Gastrocnemius medialis (tissue), 4 donors: ENCODE data around the gene SDK2. TPM values are rescaled to one million over a fixed set of nuclear protein-coding genes. Genes with fewer than 3 reads are reported as not detected.

Experiments used
- ATAC-seq, 2 donors: fragments of 150-250 bp; one replicate each; pipeline ENCODE4 v1.9.1; 2016
- DNase-seq, 2 donors: peaks; one replicate each; pipeline ENCODE4 v3.0.0-alpha.2; 2019
- H3K27ac ChIP-seq, 4 donors: fragments of 200-600 bp; sonication (generic); 1 replicate in 1 of 4; 2 replicates in 3 of 4; pipeline ENCODE4 v1.5.1; 2016 to 2018; ENCODE audit warnings: mild to moderate bottlenecking in 2 of 4, moderate library complexity in 1 of 4
- H3K27me3 ChIP-seq, 3 donors: fragments of 200-600 bp; sonication (generic) in 2 of 3; 1 replicate in 1 of 3; 2 replicates in 2 of 3; pipeline versions ENCODE4 v1.5.1 to v1.6.0; 2016 to 2019; ENCODE audit warnings: mild to moderate bottlenecking in 1 of 3, moderate library complexity in 1 of 3
- H3K36me3 ChIP-seq, 2 donors: fragments of 200-600 bp; sonication (generic) in 1 of 2; one replicate each; pipeline ENCODE4 v1.5.1; 2017 to 2018
- H3K4me1 ChIP-seq, 2 donors: fragments of 200-600 bp; sonication (generic) in 1 of 2; one replicate each; pipeline ENCODE4 v1.5.1; 2016 to 2017; ENCODE audit warnings: mild to moderate bottlenecking in 2 of 2
- H3K4me3 ChIP-seq, 4 donors: fragments of 200-600 bp; sonication (generic) in 3 of 4; 1 replicate in 1 of 4; 2 replicates in 3 of 4; pipeline ENCODE4 v1.5.1; 2016 to 2019; ENCODE audit warnings: mild to moderate bottlenecking in 2 of 4
- H3K9me3 ChIP-seq, 3 donors: fragments of 200-600 bp; sonication (generic) in 2 of 3; 1 replicate in 1 of 3; 2 replicates in 2 of 3; pipeline ENCODE4 v1.5.1; 2016 to 2019
- POLR2A ChIP-seq, 2 donors: fragments of 450-650 bp; IDR thresholded peaks; one replicate each; pipeline ENCODE4 v1.6.1; 2017; ENCODE audit warnings: antibody characterized with exemption in 2 of 2, mild to moderate bottlenecking in 2 of 2, moderate library complexity in 2 of 2
- in situ Hi-C, 4 donors: fragments of 200-750 bp; cut with MboI; loops; one replicate each; pipeline versions ENCODE4 v1.15.0 to v1.8.0; 2017; ENCODE audit warnings: low sequenced_read_pairs in 4 of 4
- intact Hi-C: fragments of 100-400 bp; cut with DNase I; formaldehyde crosslinking; loops from one replicate; pipeline ENCODE4 v1.15.1; 2023; ENCODE audit warnings: low total_unique reads
- total RNA-seq, 4 donors: library from RNA; depleted of rRNA; stranded (reverse); fragments of >200 nt; gene quantifications; one replicate each; pipeline versions ENCODE4 v1.1.0 to v1.2.3, GENCODE V29; 2016
- TF ChIP-seq, protein P1 (sequence below), 5 experiments: fragments of 450-650 bp in 3 of 5; fragments of 200-600 bp in 2 of 5; sonication (generic) in 2 of 5; IDR thresholded peaks in 4 of 5; conservative IDR thresholded peaks in 1 of 5; 1 replicate in 4 of 5; 2 replicates in 1 of 5; pipeline ENCODE4 v1.5.1; 2016 to 2019; ENCODE audit warnings: antibody characterized with exemption in 5 of 5, mild to moderate bottlenecking in 3 of 5, moderate library complexity in 3 of 5

SDK2 gene
- total RNA-seq, 4 donors from 2014 or later, result 0.02 to 0.31 (median 0.13) TPM

DNA sequence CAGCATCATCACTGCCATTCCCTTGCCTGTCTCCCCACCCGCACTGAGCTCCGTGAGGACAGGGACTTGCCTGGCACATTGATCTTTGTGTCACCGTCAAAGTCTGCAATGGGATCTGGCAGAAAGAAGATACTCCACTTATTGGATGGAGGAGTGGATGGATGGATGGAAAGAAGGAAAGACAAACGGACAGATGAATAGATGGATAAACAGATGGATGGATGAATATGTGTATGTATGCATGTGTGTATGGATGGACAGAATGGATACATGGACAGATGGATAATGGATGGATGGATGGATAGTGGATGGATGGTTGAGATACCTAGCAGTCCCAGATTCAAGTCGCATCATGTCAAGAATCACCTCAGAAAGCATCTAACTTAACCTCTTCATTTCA lies 99.9 kb downstream of the SDK2 start:
- intact Hi-C loops, result no loop called here
- no peaks in the 10 kb centered on the region for H3K9me3 ChIP-seq
- no peaks in the 10 kb centered on the region for H3K27me3 ChIP-seq
- no peak overlapping the region for H3K4me3 ChIP-seq
- ATAC-seq (no peak), DNase-seq (no peak)
- TF ChIP-seq, protein P1, sequence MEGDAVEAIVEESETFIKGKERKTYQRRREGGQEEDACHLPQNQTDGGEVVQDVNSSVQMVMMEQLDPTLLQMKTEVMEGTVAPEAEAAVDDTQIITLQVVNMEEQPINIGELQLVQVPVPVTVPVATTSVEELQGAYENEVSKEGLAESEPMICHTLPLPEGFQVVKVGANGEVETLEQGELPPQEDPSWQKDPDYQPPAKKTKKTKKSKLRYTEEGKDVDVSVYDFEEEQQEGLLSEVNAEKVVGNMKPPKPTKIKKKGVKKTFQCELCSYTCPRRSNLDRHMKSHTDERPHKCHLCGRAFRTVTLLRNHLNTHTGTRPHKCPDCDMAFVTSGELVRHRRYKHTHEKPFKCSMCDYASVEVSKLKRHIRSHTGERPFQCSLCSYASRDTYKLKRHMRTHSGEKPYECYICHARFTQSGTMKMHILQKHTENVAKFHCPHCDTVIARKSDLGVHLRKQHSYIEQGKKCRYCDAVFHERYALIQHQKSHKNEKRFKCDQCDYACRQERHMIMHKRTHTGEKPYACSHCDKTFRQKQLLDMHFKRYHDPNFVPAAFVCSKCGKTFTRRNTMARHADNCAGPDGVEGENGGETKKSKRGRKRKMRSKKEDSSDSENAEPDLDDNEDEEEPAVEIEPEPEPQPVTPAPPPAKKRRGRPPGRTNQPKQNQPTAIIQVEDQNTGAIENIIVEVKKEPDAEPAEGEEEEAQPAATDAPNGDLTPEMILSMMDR (IDR thresholded peaks at IDR 0.05 in 4 of 5, conservative IDR thresholded peaks at IDR 0.05 in 1 of 5), result no peak
- TF ChIP-seq POLR2A (IDR thresholded peaks at IDR 0.05), result no peak
- H3K4me1 ChIP-seq, result no peaks in the 10 kb centered on the region
- no peak overlapping the region for H3K27ac ChIP-seq
- H3K36me3 ChIP-seq, result no peaks in the 10 kb centered on the region
- in situ Hi-C loops, result no loop called here

DNA sequence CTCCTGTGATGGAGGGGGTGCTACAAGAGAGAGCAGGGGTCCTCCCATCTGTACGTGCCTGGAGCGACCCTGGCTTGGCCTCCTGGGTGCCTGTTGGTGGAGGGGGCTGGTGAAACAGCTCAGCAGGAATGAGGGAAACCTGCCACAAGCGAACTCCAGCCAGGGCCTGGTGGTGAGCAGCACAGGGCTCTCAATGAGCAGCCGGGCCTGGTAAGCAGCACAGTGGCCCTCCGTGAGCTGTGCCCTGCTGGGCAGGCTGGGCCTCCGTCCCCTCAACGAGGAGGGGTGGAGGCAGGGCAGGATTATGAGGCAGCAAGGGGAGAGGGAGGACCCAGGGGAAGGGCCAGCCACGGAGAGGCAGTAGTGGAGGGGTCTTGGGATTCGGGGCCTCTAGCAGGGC lies 101.9 kb downstream of the SDK2 start:
- in situ Hi-C loops (no loop called here), intact Hi-C loops (no loop called here)
- Histone ChIP-seq H3K9me3 (no peaks in the 10 kb centered on the region), H3K27me3 (no peaks in the 10 kb centered on the region), H3K4me3 (no peak overlapping the region), H3K36me3 (no peaks in the 10 kb centered on the region), H3K27ac (no peak overlapping the region), H3K4me1 (no peaks in the 10 kb centered on the region)
- DNase-seq (no peak), ATAC-seq (no peak)
- TF ChIP-seq, protein P1 (IDR thresholded peaks at IDR 0.05 in 4 of 5, conservative IDR thresholded peaks at IDR 0.05 in 1 of 5), result no peak
- no peak for TF ChIP-seq POLR2A (IDR thresholded peaks at IDR 0.05)

DNA sequence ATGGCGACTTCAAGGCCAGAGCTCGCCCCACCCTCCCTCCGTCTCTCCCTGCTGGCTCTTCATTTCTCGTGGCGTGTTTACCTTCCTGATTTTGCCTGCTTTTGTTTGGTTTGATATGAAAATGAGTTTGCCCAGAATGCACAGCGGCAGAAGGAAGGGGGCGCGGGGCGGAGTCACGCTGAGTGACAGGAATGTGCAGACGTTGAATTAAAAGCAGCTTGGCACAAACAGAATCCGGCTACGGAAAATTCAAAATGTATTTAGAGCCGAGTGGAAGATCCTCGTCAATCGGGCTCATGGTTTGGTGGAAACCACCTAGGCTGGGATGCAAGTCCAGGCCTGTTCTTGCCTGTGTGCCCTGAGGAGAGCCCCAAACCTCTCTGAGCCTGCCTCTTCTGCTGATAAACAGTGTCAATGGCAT lies 102.7 kb downstream of the SDK2 start:
- Histone ChIP-seq H3K36me3 (no peaks in the 10 kb centered on the region), H3K27me3 (no peaks in the 10 kb centered on the region), H3K4me3 (no peak overlapping the region), H3K4me1 (no peaks in the 10 kb centered on the region), H3K27ac (no peak overlapping the region), H3K9me3 (no peaks in the 10 kb centered on the region)
- ATAC-seq (no peak), DNase-seq (no peak)
- intact Hi-C loops (no loop called here), in situ Hi-C loops (no loop called here)
- TF ChIP-seq POLR2A (IDR thresholded peaks at IDR 0.05), result no peak
- TF ChIP-seq, protein P1 (IDR thresholded peaks at IDR 0.05 in 4 of 5, conservative IDR thresholded peaks at IDR 0.05 in 1 of 5), result no peak

DNA sequence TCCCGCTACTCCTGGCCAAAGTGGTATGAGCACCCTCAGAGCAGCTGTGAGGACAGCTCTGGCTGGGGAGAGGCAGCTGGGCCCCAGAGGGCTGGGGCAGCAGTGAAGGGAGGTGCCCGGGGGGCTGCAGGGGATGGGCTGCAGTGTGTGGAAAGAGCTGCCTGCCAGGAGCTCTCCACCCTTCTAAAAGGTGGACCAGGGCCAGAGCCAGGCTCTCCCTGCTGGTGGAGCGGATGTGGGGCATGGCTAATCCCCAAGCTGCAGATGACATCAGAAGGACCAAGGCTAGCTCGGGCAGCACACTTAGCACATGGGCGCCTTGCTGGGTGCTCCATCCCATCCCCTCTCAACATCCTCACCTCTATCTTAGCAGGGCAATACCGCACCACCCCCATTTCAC lies 103.1 kb downstream of the SDK2 start:
- in situ Hi-C loops (no loop called here), intact Hi-C loops (no loop called here)
- ATAC-seq (no peak), DNase-seq (no peak)
- TF ChIP-seq POLR2A (IDR thresholded peaks at IDR 0.05), result no peak
- no peak overlapping the region for H3K4me3 ChIP-seq
- H3K9me3 ChIP-seq, result no peaks in the 10 kb centered on the region
- no peak overlapping the region for H3K27ac ChIP-seq
- H3K4me1 ChIP-seq, result no peaks in the 10 kb centered on the region
- H3K27me3 ChIP-seq, result no peaks in the 10 kb centered on the region
- no peaks in the 10 kb centered on the region for H3K36me3 ChIP-seq

DNA sequence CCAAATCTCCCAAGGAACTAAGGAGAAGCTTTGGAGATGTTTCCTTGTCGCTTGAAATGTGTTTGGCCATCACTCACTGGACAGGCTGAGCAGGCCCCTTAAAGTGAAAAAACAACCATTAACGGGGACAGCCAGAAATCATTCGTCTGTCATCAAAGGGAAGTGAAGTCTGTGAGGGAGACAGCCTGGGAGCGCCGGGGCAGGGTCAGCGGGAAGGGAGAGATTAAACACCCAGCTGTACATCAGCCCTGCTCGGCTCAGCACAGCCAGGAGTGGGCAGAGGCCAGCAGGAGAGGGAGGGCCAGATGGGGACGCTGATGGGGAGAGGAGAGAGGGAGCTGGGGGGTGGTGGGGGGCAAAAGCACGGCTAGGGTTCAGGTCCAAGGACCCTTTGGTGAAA lies 105.1 kb downstream of the SDK2 start:
- no peak for DNase-seq
- intact Hi-C loops, result no loop called here
- no peak for TF ChIP-seq POLR2A (IDR thresholded peaks at IDR 0.05)
- TF ChIP-seq, protein P1 (IDR thresholded peaks at IDR 0.05 in 4 of 5, conservative IDR thresholded peaks at IDR 0.05 in 1 of 5), result no peak
- in situ Hi-C loops, result no loop called here
- Histone ChIP-seq H3K4me1 (no peaks in the 10 kb centered on the region), H3K4me3 (no peak overlapping the region), H3K27ac (no peak overlapping the region), H3K27me3 (no peaks in the 10 kb centered on the region), H3K36me3 (no peaks in the 10 kb centered on the region), H3K9me3 (no peaks in the 10 kb centered on the region)
- no peak for ATAC-seq
